OCI-LY1 (cell line): ENCODE data around the gene TMEM238.
A peak's percentile ranks its signal among the peaks of the same experiment; 100 is the strongest.

Experiments used
- H2AFZ ChIP-seq: fragments of 200-600 bp; sonication (generic), shearing (Covaris generic); 2 replicates; pipeline ENCODE4 v1.6.0; 2014; ENCODE audit warnings: antibody characterized with exemption, mild to moderate bottlenecking, low read length
- H3F3A ChIP-seq: fragments of 200-600 bp; sonication (generic), shearing (Covaris generic); 2 replicates; pipeline ENCODE4 v1.6.0; 2014; ENCODE audit warnings: mild to moderate bottlenecking, antibody characterized with exemption, low read length, moderate library complexity; ENCODE audit not compliant: insufficient read depth
- H3K27ac ChIP-seq: fragments of 200-600 bp; sonication (generic); 2 replicates; pipeline ENCODE4 v1.5.1; 2014; ENCODE audit warnings: low read length, mixed run types, mild to moderate bottlenecking, low read depth; ENCODE audit not compliant: poor library complexity, severe bottlenecking
- H3K27me3 ChIP-seq: fragments of 200-600 bp; sonication (generic); 2 replicates; pipeline ENCODE4 v1.6.0; 2014; ENCODE audit warnings: antibody characterized with exemption, mild to moderate bottlenecking, low read length, moderate library complexity; ENCODE audit not compliant: insufficient read depth
- H3K36me3 ChIP-seq: fragments of 200-600 bp; sonication (generic); 2 replicates; pipeline ENCODE4 v1.6.1; 2014; ENCODE audit warnings: mild to moderate bottlenecking, antibody characterized with exemption, low read length, moderate library complexity, mixed read lengths; ENCODE audit not compliant: insufficient read depth
- H3K4me1 ChIP-seq: fragments of 200-600 bp; sonication (generic); 2 replicates; pipeline ENCODE4 v1.5.1; 2014; ENCODE audit warnings: mild to moderate bottlenecking, low read length, moderate library complexity; ENCODE audit not compliant: insufficient read depth, severe bottlenecking
- H3K4me2 ChIP-seq: fragments of 200-600 bp; sonication (generic), shearing (Covaris generic); 2 replicates; pipeline ENCODE4 v1.6.1; 2014; ENCODE audit warnings: low read length
- H3K4me3 ChIP-seq: fragments of 200-600 bp; sonication (generic); 2 replicates; pipeline ENCODE4 v1.5.1; 2014; ENCODE audit warnings: low read length, low read depth, mild to moderate bottlenecking, mixed read lengths; ENCODE audit not compliant: poor library complexity, severe bottlenecking
- H3K79me2 ChIP-seq: fragments of 200-600 bp; shearing (Covaris generic); 2 replicates; pipeline ENCODE4 v1.6.1; 2016; ENCODE audit warnings: mixed run types, low read length, mixed read lengths; ENCODE audit not compliant: insufficient read depth
- H3K9ac ChIP-seq: fragments of 200-600 bp; sonication (generic), shearing (Covaris generic); 2 replicates; pipeline ENCODE4 v1.6.1; 2014; ENCODE audit warnings: mild to moderate bottlenecking, low read length, mixed read lengths
- H3K9me2 ChIP-seq: fragments of 200-600 bp; sonication (generic), shearing (Covaris generic); 2 replicates; pipeline ENCODE4 v1.6.1; 2014; ENCODE audit warnings: low read depth, mild to moderate bottlenecking, low read length, mixed read lengths
- H3K9me3 ChIP-seq: fragments of 200-600 bp; shearing (Covaris generic); 2 replicates; pipeline ENCODE4 v1.6.1; 2014; ENCODE audit warnings: low read length, mixed read lengths
- H4K20me1 ChIP-seq: fragments of 200-600 bp; sonication (generic), shearing (Covaris generic); 2 replicates; pipeline ENCODE4 v1.6.0; 2016; ENCODE audit warnings: mild to moderate bottlenecking, low read length; ENCODE audit not compliant: insufficient read depth
- EZH2 ChIP-seq: fragments of 200-600 bp; sonication (generic), shearing (Covaris generic); IDR thresholded peaks from 2 replicates; pipeline ENCODE4 v1.8.0; 2017; ENCODE audit warnings: borderline replicate concordance, mixed run types, mild to moderate bottlenecking, antibody characterized with exemption, low read length, moderate library complexity, mixed read lengths
- TF ChIP-seq, protein P1 (sequence below): fragments of 200-600 bp; sonication (generic), shearing (Covaris generic); IDR thresholded peaks from 2 replicates; pipeline ENCODE4 v1.5.1; 2017; ENCODE audit warnings: mild to moderate bottlenecking, antibody characterized with exemption, low read length, moderate library complexity, mixed read lengths

Gene TMEM238

DNA sequence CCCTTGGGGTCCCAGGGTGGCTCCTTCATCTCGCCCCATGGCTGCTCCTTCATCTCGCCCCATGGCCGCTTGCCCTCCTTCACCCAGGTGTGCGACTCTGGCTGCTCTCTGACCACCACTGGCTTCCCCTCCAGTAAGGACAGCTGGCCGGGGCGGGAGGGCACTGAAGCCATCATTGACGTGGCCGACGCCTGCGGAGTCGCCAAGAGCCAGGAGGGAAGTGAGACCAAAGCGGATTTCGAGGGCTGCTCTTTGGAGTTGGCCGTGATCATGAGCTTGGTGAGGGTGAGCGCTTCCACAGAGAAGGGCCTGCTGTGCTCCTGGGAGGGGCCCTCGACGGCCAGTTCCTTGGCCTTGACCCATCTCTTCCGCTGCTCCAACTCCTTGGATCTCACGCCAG lies 25.6 kb downstream of the TMEM238 start:
- H3K36me3 ChIP-seq: no peaks in the 10 kb centered on the region
- no peak overlapping the region for H3K4me3 ChIP-seq
- TF ChIP-seq, protein P1, sequence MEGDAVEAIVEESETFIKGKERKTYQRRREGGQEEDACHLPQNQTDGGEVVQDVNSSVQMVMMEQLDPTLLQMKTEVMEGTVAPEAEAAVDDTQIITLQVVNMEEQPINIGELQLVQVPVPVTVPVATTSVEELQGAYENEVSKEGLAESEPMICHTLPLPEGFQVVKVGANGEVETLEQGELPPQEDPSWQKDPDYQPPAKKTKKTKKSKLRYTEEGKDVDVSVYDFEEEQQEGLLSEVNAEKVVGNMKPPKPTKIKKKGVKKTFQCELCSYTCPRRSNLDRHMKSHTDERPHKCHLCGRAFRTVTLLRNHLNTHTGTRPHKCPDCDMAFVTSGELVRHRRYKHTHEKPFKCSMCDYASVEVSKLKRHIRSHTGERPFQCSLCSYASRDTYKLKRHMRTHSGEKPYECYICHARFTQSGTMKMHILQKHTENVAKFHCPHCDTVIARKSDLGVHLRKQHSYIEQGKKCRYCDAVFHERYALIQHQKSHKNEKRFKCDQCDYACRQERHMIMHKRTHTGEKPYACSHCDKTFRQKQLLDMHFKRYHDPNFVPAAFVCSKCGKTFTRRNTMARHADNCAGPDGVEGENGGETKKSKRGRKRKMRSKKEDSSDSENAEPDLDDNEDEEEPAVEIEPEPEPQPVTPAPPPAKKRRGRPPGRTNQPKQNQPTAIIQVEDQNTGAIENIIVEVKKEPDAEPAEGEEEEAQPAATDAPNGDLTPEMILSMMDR: no peak
- TF ChIP-seq EZH2: no peak
- H4K20me1 ChIP-seq: no peaks in the 10 kb centered on the region
- H3K27ac ChIP-seq: no peak overlapping the region
- no peak overlapping the region for H2AFZ ChIP-seq
- peaks cover 3% of the 10 kb centered on the region for H3K4me1 ChIP-seq
- no peaks in the 10 kb centered on the region for H3K9me2 ChIP-seq
- H3K9me3 ChIP-seq: no peaks in the 10 kb centered on the region
- no peaks in the 10 kb centered on the region; the same call in 1 of the 2 replicates for H3K27me3 ChIP-seq
- no peak overlapping the region for H3K4me2 ChIP-seq
- no peak overlapping the region for H3K9ac ChIP-seq
- H3F3A ChIP-seq: no peaks in the 10 kb centered on the region
- no peaks in the 10 kb centered on the region for H3K79me2 ChIP-seq

DNA sequence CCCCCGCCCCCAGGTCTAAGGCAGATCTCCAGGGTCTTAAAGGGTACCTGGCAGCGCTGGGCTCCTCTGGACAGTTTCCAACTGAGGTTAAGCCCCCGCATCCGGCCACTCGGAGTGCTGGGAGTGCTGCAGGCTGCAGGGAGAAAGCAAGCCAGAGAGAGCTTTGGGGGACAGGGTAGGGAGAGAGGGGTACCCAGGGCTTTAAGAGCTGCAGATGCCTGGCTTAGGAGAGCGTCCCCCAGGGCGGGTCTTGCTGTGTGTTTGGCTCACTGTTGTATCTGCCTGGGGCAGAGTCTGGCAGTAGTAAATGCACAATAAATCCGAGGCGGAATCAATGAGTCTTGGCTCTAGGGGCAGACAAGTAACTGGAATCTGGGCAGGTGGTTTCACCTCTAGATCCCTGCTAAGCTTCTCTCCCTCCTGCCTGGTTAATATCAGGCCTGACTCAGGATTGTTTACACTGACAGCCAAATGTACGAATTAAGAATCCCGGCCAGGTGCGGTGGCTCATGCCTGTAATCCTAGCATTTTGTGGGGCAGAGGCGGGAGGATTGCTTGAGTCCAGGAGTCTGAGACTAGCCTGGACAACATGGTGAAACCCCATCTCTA lies 28.8 kb downstream of the TMEM238 start:
- no peaks in the 10 kb centered on the region for H3K9me3 ChIP-seq
- no peaks in the 10 kb centered on the region for H3K79me2 ChIP-seq
- H3K27me3 ChIP-seq: peaks cover 7% of the 10 kb centered on the region
- H3K36me3 ChIP-seq: no peaks in the 10 kb centered on the region
- no peaks in the 10 kb centered on the region for H4K20me1 ChIP-seq
- no peak overlapping the region for H3K4me2 ChIP-seq
- no peak overlapping the region for H3K4me3 ChIP-seq
- no peaks in the 10 kb centered on the region for H3K9me2 ChIP-seq
- no peaks in the 10 kb centered on the region for H3F3A ChIP-seq
- H3K27ac ChIP-seq: no peak overlapping the region
- H3K4me1 ChIP-seq: peaks cover 7% of the 10 kb centered on the region
- H3K9ac ChIP-seq: no peak overlapping the region
- no peak overlapping the region for H2AFZ ChIP-seq
- TF ChIP-seq EZH2: no peak
- TF ChIP-seq, protein P1: no peak

DNA sequence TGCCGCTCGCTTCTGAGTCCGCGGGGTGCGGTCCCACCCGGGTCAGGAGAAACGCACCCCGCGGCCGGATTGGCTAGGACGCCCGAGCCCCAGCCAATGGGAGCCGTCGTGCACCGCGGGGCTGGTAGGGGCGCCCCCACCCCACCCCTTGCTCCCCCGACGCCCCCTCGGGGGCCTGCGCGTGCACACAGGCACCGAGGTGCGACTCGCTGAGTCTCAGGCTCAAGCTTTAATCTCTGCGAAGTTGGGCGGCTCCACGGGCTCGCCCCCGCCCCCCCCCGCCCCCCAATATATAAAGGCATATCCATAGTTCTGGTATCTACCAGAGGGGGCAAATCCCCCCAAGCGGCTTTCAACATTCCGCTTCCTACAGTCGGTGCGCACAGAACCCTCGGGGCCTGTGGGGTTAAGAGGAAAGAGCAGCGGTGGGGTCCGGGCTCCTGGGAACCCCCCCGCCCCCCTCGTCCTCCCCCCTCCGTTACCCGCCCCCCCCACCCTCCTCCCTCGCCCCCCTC lies 29.3 kb downstream of the TMEM238 start, which contains the start of gene COX6B2:
TSS of gene COX6B2 (minus strand) at position 22 of the 515 bp plus-strand sequence. CDS start 198 bp downstream, outside the sequence.
- Histone ChIP-seq H3K9me2 (no peaks in the 10 kb centered on the region), H3K4me2 (peak within 1 kb of the TSS; percentile 67), H3K4me1 (peaks cover 7% of the 10 kb centered on the region), H3F3A (no peaks in the 10 kb centered on the region), H3K9me3 (no peaks in the 10 kb centered on the region), H3K36me3 (no peaks in the 10 kb centered on the region), H3K4me3 (peak within 1 kb of the TSS; percentile 55), H3K9ac (0 out of 2 replicates have a peak within 1 kb of the TSS, but pooled peaks have one; percentile 3), H2AFZ (no peak within 1 kb of the TSS), H3K27ac (no peak within 1 kb of the TSS), H3K79me2 (no peaks in the 10 kb centered on the region), H3K27me3 (peaks cover 7% of the 10 kb centered on the region), H4K20me1 (no peaks in the 10 kb centered on the region)
- TF ChIP-seq, protein P1: no peak
- TF ChIP-seq EZH2: no peak
